MCF 10A (cell line): ENCODE measurements around the gene NUCKS1. TPM values are rescaled to one million over a fixed set of nuclear protein-coding genes. Genes with fewer than 3 reads are reported as not detected.

Source experiments
- BruUV-seq: library from RNA; stranded (reverse); fragments of 400-500 nt; replicated peaks from 2 replicates; lab custom pipeline; 2021; lab: Mats Ljungman, UMichigan
- CTCF ChIA-PET: fragments of 300-600 bp; sonication (Branson Sonifier 250); formaldehyde crosslinking; extraction: SDS; loops from one replicate; lab custom pipeline; 2021; ENCODE audit warnings: antibody characterized with exemption, inconsistent platforms; lab: Yijun Ruan, JAX
- POLR2A ChIA-PET: fragments of 300-600, 350-650 bp; sonication (Branson Sonifier 250); formaldehyde crosslinking; extraction: SDS; loops from one replicate; lab custom pipeline; 2020; ENCODE audit warnings: antibody characterized with exemption, inconsistent platforms; lab: Yijun Ruan, JAX
- DNase-seq: peaks from one replicate; pipeline ENCODE4 v3.0.0-alpha.2; 2018; ENCODE audit not compliant: unreplicated experiment
- H3K27ac Mint-ChIP-seq: one replicate; pipeline ENCODE4 v1.8.0; 2022; ENCODE audit warnings: mild to moderate bottlenecking, low read depth, mixed read lengths; ENCODE audit not compliant: unreplicated experiment
- H3K27me3 Mint-ChIP-seq: one replicate; pipeline ENCODE4 v1.8.0; 2022; ENCODE audit warnings: mixed read lengths; ENCODE audit not compliant: insufficient read depth, unreplicated experiment
- H3K36me3 Mint-ChIP-seq: one replicate; pipeline ENCODE4 v1.8.0; 2022; ENCODE audit warnings: mild to moderate bottlenecking, moderate library complexity, mixed read lengths; ENCODE audit not compliant: insufficient read depth, unreplicated experiment
- H3K4me1 Mint-ChIP-seq: one replicate; pipeline ENCODE4 v1.8.0; 2022; ENCODE audit warnings: mixed read lengths; ENCODE audit not compliant: insufficient read depth, unreplicated experiment
- H3K4me3 Mint-ChIP-seq: one replicate; pipeline ENCODE4 v1.8.0; 2022; ENCODE audit warnings: mild to moderate bottlenecking, moderate library complexity, mixed read lengths; ENCODE audit not compliant: unreplicated experiment
- H3K9me3 Mint-ChIP-seq: one replicate; pipeline ENCODE4 v1.8.0; 2022; ENCODE audit warnings: mixed read lengths; ENCODE audit not compliant: unreplicated experiment
- intact Hi-C: fragments of 100-400 bp; cut with micrococcal nuclease; formaldehyde crosslinking; loops from 2 replicates; pipeline ENCODE4 v1.14.1; 2022
- total RNA-seq: library from RNA; stranded (reverse); gene quantifications from 2 replicates; pipeline ENCODE4 v1.2.3, GENCODE V29; 2022
- TF ChIP-seq, protein P1 (sequence below): fragments of 200-600 bp; IDR thresholded peaks from one replicate; pipeline ENCODE4 v1.8.0; 2022; ENCODE audit warnings: antibody characterized with exemption, mild to moderate bottlenecking; ENCODE audit not compliant: unreplicated experiment

Gene NUCKS1
- total RNA-seq, 1 experiment from 2014 or later, result 615 TPM

DNA sequence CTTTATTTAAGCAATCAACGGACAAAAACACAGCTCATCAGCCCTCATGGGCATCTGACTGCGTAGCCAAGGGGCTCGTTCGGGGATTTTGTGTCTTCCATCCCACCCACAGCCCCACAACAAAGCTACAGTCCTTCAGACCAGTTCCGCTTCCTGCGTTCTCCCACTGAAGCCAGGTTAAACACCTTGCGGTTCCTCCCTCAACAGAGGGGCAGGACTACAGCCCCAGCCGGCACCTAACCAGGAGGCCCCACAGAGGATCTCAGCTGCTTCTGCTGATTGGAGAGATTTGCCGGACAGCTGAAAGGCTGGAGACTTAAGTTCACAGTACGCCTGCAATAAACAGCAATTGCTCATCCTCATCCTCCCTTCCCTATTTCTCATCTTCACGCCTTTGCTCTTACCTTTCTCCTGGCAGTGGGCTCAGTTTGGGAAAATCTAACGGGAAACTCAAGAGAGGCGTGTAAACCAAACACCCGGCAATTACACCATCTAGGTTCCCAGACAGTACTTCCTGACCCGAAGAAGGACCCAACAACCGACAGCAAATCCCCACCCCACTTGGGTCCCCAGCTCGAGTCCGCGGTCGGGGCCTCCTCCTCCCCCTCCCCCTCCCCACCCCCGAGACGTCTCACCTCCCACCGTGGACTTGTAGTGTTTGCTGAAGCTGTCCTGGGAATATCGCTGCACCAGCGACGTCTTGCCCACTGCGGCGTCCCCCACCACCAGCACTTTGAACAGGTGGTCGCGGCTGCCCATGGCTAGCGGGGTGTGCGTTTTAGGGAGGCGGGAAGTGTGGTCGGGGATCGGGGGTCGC, 24.4 kb upstream of the NUCKS1 start:
- no peaks in the 10 kb centered on the region for H3K27me3 Mint-ChIP-seq
- BruUV-seq, result TSS peak; percentile 7
- intact Hi-C loops, result loop anchor here (2.0 to 10.0 kb wide), 2 partner anchors 64 to 120 kb away; no protein-coding TSS in a partner anchor
- peak overlapping the region; percentile 88 for H3K4me3 Mint-ChIP-seq
- H3K4me1 Mint-ChIP-seq, result peaks cover 31% of the 10 kb centered on the region
- peak overlapping the region; percentile 89 for H3K27ac Mint-ChIP-seq
- CTCF ChIA-PET, result interaction anchor here (0.5 to 2.5 kb wide), 14 partner anchors 9 to 1138 kb away, joined by 3 to 12 read pairs (median 4); no protein-coding TSS in a partner anchor
- no peaks in the 10 kb centered on the region for H3K9me3 Mint-ChIP-seq
- peak; percentile 24 for DNase-seq
- TF ChIP-seq, protein P1, sequence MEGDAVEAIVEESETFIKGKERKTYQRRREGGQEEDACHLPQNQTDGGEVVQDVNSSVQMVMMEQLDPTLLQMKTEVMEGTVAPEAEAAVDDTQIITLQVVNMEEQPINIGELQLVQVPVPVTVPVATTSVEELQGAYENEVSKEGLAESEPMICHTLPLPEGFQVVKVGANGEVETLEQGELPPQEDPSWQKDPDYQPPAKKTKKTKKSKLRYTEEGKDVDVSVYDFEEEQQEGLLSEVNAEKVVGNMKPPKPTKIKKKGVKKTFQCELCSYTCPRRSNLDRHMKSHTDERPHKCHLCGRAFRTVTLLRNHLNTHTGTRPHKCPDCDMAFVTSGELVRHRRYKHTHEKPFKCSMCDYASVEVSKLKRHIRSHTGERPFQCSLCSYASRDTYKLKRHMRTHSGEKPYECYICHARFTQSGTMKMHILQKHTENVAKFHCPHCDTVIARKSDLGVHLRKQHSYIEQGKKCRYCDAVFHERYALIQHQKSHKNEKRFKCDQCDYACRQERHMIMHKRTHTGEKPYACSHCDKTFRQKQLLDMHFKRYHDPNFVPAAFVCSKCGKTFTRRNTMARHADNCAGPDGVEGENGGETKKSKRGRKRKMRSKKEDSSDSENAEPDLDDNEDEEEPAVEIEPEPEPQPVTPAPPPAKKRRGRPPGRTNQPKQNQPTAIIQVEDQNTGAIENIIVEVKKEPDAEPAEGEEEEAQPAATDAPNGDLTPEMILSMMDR, result no peak
- POLR2A ChIA-PET, result interaction anchor here (0.9 to 6.2 kb wide), 22 partner anchors 8 to 142 kb away, joined by 3 to 58 read pairs (median 8); partner anchors contain the start of genes ELK4, NUCKS1, SLC41A1 and SLC45A3
- H3K36me3 Mint-ChIP-seq, result peaks cover 14% of the 10 kb centered on the region

DNA sequence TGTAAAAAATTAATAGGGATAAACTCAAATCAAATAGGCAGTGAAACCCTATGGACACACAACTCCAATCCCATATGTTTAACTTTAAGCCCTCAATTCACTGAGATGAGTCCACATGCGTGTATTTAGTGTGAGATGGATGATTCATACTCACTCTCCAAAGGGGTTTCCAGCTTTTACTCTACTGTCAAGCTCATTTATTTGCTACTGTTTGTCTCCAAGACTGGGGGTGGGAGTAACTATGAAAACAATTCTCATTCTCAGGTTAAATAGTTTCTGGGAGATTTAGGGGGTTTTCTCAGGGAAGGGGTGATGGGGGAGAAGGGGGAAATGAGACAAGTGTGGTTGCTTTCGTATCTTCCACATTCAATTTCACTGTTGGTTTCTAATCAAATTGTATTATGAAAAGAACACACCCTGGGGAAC, 22.6 kb upstream of the NUCKS1 start:
- no peak for DNase-seq
- H3K36me3 Mint-ChIP-seq, result peaks cover 25% of the 10 kb centered on the region
- ChIA-PET CTCF (interaction anchor here (0.6 to 1.5 kb wide), 4 partner anchors 19 to 189 kb away, joined by 3 to 7 read pairs (median 3); no protein-coding TSS in a partner anchor), POLR2A (interaction anchor here (0.5 to 6.2 kb wide), 6 partner anchors 9 to 331 kb away, joined by 3 to 58 read pairs (median 6); partner anchors contain the start of gene NUCKS1)
- H3K27ac Mint-ChIP-seq, result no peak overlapping the region
- H3K27me3 Mint-ChIP-seq, result no peaks in the 10 kb centered on the region
- BruUV-seq, result no TSS peak
- H3K4me3 Mint-ChIP-seq, result no peak overlapping the region
- no peaks in the 10 kb centered on the region for H3K9me3 Mint-ChIP-seq
- intact Hi-C loops, result loop anchor here (10.0 kb wide), 1 partner anchor 118 kb away; no protein-coding TSS in a partner anchor
- peaks cover 31% of the 10 kb centered on the region for H3K4me1 Mint-ChIP-seq
- TF ChIP-seq, protein P1, result no peak

DNA sequence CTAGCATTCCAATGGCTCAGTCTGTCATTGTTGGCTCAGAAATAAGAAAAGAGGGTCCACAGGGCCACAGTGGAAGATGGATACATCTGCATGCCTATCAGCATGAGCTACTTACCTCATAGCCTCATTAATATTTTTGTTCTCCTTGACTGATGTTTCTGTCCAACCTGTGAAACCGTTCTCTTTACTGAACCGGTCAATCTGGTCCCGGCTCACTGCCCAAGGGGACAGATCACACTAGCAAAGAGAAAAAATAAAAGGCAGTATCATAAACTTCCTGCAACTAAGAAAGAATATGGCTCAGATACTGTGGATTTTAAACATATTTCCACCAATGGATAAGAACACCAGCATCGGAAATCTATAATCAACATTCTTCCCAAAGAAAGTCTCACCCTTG, 20.6 kb upstream of the NUCKS1 start:
- no peak overlapping the region for H3K4me3 Mint-ChIP-seq
- H3K27ac Mint-ChIP-seq, result no peak overlapping the region
- H3K36me3 Mint-ChIP-seq, result peaks cover 29% of the 10 kb centered on the region
- CTCF ChIA-PET, result interaction anchor here (1.0 to 1.4 kb wide), 3 partner anchors 21 to 128 kb away, joined by 4 to 6 read pairs (median 6); no protein-coding TSS in a partner anchor
- POLR2A ChIA-PET, result interaction anchor here (0.8 to 1.4 kb wide), 2 partner anchors 22 to 207 kb away, joined by 3 to 6 read pairs; no protein-coding TSS in a partner anchor
- intact Hi-C loops, result loop anchor here (10.0 kb wide), 1 partner anchor 116 kb away; no protein-coding TSS in a partner anchor
- BruUV-seq, result no TSS peak
- H3K9me3 Mint-ChIP-seq, result no peaks in the 10 kb centered on the region
- no peak for DNase-seq
- peaks cover 27% of the 10 kb centered on the region for H3K4me1 Mint-ChIP-seq
- H3K27me3 Mint-ChIP-seq, result no peaks in the 10 kb centered on the region
- TF ChIP-seq, protein P1, result no peak
